PC-9 (cell line): Measurements from ENCODE around the gene NELL1.

Source experiments
- CTCF ChIP-seq: fragments of 200-600 bp; sonication (generic); conservative IDR thresholded peaks from 2 replicates; pipeline ENCODE4 v1.6.1; 2017; ENCODE audit warnings: mixed run types, antibody characterized with exemption, mild to moderate bottlenecking, moderate library complexity
- EZH2 ChIP-seq: fragments of 200-600 bp; sonication (generic); IDR thresholded peaks from 2 replicates; pipeline ENCODE4 v1.8.0; 2017; ENCODE audit warnings: antibody characterized with exemption, low read depth

DNA sequence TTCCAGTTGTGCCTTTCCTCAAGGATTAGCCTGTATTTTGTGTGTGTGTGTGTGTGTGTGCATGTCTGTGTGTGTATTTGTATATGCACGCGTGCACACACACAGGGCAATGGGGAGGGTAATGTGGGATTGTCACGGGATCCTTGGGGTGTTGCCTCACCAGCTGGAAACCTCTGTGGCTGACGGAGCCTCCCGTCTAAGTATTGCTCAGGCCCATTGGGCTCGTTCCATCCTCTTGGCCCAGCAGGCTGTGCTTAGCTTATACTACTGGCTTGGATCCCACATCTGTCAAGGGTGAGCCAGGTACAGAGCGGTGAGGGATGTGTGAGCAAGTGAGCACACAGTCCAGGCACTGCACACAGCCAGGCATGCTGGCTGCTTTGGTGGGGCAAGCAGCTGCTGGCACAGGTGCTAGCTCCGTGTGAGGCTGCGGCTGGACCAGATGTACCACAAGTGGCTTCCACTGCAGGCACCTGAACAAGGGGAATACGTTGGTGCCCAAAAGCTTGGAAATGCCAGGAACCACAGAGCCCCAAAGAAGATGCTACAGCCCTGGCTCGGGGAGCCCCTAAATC lies 462.8 kb downstream of the NELL1 start:
- TF ChIP-seq CTCF (no peak), EZH2 (no peak)
